Renal cortical epithelial cell (primary cell): ENCODE measurements around the gene HSPA12A. TPM values are rescaled to one million over a fixed set of nuclear protein-coding genes. Genes with fewer than 3 reads are reported as not detected.

Experiments
- DNase-seq: peaks from one replicate; pipeline ENCODE4 v3.0.0-alpha.2; 2011; ENCODE audit warnings: low read depth
- total RNA-seq: library from RNA; depleted of rRNA; stranded (reverse); fragments of >200 nt; gene quantifications from 2 replicates; pipeline ENCODE4 v1.2.3, GENCODE V29; 2014

HSPA12A gene
- total RNA-seq, 1 donor from 2014 or later, result 79.5 TPM

- DNase-seq, result no peak
These were observed 74.3 kb downstream of the HSPA12A start for GRCh38 chr10:116668018-116668417.

- no peak for DNase-seq
These were observed 74.9 kb downstream of the HSPA12A start for GRCh38 chr10:116667484-116667883.

- no peak for DNase-seq
These were observed 76.7 kb downstream of the HSPA12A start for GRCh38 chr10:116665541-116666125.

GRCh38 chr10:116664631-116665030 is 77.7 kb downstream of the HSPA12A start:
- no peak for DNase-seq

GRCh38 chr10:116663342-116663741 is 79.0 kb downstream of the HSPA12A start:
- no peak for DNase-seq

- DNase-seq, result no peak
These were observed 81.5 kb downstream of the HSPA12A start for GRCh38 chr10:116660860-116661259.

- DNase-seq, result no peak
These were observed 83.2 kb downstream of the HSPA12A start for GRCh38 chr10:116659049-116659670.

- no peak for DNase-seq
These were observed 84.4 kb downstream of the HSPA12A start for GRCh38 chr10:116657863-116658551.

GRCh38 chr10:116656044-116656443 is 86.3 kb downstream of the HSPA12A start:
- DNase-seq, result no peak

- DNase-seq, result no peak
These were observed 86.8 kb downstream of the HSPA12A start for GRCh38 chr10:116655568-116655967.

- DNase-seq, result no peak
These were observed 87.5 kb downstream of the HSPA12A start for GRCh38 chr10:116654816-116655215.

GRCh38 chr10:116653885-116654284 is 88.5 kb downstream of the HSPA12A start:
- DNase-seq, result no peak

- DNase-seq, result no peak
These were observed 93.5 kb downstream of the HSPA12A start for GRCh38 chr10:116648903-116649302.

GRCh38 chr10:116646502-116646901 is 95.9 kb downstream of the HSPA12A start:
- no peak for DNase-seq

- DNase-seq, result peak; percentile 14
These were observed 104.5 kb downstream of the HSPA12A start for GRCh38 chr10:116637830-116638229.

GRCh38 chr10:116636976-116637375 is 105.4 kb downstream of the HSPA12A start:
- DNase-seq, result peak; percentile 9

- no peak for DNase-seq
These were observed 106.0 kb downstream of the HSPA12A start for GRCh38 chr10:116636385-116636784.

- no peak for DNase-seq
These were observed 108.0 kb downstream of the HSPA12A start for GRCh38 chr10:116634126-116634975.

GRCh38 chr10:116633216-116633600 is 109.2 kb downstream of the HSPA12A start:
- DNase-seq, result no peak

GRCh38 chr10:116632596-116633215 is 109.7 kb downstream of the HSPA12A start:
- DNase-seq, result no peak

- DNase-seq, result no peak
These were observed 110.5 kb downstream of the HSPA12A start for GRCh38 chr10:116631871-116632295.

- DNase-seq, result no peak
These were observed 112.3 kb downstream of the HSPA12A start for GRCh38 chr10:116630020-116630419.
